ENCODE measurements around the gene MANSC1.
"Not testable (repeated sequence)": the region's sequence is repeated elsewhere in the genome, so short reads cannot be mapped to it uniquely, and the experiment has no call there.

The MANSC1 gene

GRCh38 chr12:12364787-12365445 is 14.9 kb upstream of the MANSC1 start:
- DNase-seq: no peak

- no peak for DNase-seq
These were observed 8.5 kb upstream of the MANSC1 start for GRCh38 chr12:12358528-12358927.

GRCh38 chr12:12357719-12358461 is 7.8 kb upstream of the MANSC1 start:
- DNase-seq: no peak

GRCh38 chr12:12356896-12357718 is 7.1 kb upstream of the MANSC1 start, which contains the start of gene BORCS5:
TSS of gene BORCS5 (plus strand) at chr12:12357078. CDS start at chr12:12357452, 374 bp downstream.
- DNase-seq: peak; percentile 97

- DNase-seq: no peak
These were observed 6.4 kb upstream of the MANSC1 start for GRCh38 chr12:12356467-12356895.

- DNase-seq: no peak
These were observed 3.8 kb upstream of the MANSC1 start for GRCh38 chr12:12353807-12354206.

- no peak for DNase-seq
These were observed 3.2 kb upstream of the MANSC1 start for GRCh38 chr12:12353276-12353675.

- DNase-seq: not testable (repeated sequence)
These were observed 1.6 kb upstream of the MANSC1 start for GRCh38 chr12:12351468-12352185.

GRCh38 chr12:12350868-12351463 is 924 bp upstream of the MANSC1 start:
- DNase-seq: no peak

GRCh38 chr12:12338527-12339168 is 11.4 kb downstream of the MANSC1 start:
- no peak for DNase-seq

- no peak for DNase-seq
These were observed 13.5 kb downstream of the MANSC1 start for GRCh38 chr12:12336511-12336910.

- DNase-seq: peak; percentile 36
These were observed 14.0 kb downstream of the MANSC1 start for GRCh38 chr12:12336049-12336411.

GRCh38 chr12:12334367-12335040 is 15.5 kb downstream of the MANSC1 start:
- DNase-seq: peak; percentile 39

GRCh38 chr12:12333407-12334366 is 16.4 kb downstream of the MANSC1 start:
- peak; percentile 41 for DNase-seq

GRCh38 chr12:12331896-12332295 is 18.1 kb downstream of the MANSC1 start:
- peak; percentile 51 for DNase-seq

- DNase-seq: peak; percentile 14
These were observed 18.7 kb downstream of the MANSC1 start for GRCh38 chr12:12331244-12331771.

GRCh38 chr12:12327802-12328201 is 22.2 kb downstream of the MANSC1 start:
- DNase-seq: peak; percentile 7

- DNase-seq: no peak
These were observed 23.8 kb downstream of the MANSC1 start for GRCh38 chr12:12326262-12326661.

- no peak for DNase-seq
These were observed 26.5 kb downstream of the MANSC1 start for GRCh38 chr12:12323591-12323990.

- DNase-seq: no peak
These were observed 26.9 kb downstream of the MANSC1 start for GRCh38 chr12:12323118-12323517.
